Measurements from ENCODE around the gene ST8SIA2.
"Not testable (repeated sequence)": the region's sequence is repeated elsewhere in the genome, so short reads cannot be mapped to it uniquely, and the experiment has no call there.

ST8SIA2 gene

GRCh38 chr15:92444631-92445030 lies 51.0 kb downstream of the ST8SIA2 start:
- DNase-seq = no peak

- no peak for DNase-seq
These were observed 54.7 kb downstream of the ST8SIA2 start for GRCh38 chr15:92448370-92448769.

DNA sequence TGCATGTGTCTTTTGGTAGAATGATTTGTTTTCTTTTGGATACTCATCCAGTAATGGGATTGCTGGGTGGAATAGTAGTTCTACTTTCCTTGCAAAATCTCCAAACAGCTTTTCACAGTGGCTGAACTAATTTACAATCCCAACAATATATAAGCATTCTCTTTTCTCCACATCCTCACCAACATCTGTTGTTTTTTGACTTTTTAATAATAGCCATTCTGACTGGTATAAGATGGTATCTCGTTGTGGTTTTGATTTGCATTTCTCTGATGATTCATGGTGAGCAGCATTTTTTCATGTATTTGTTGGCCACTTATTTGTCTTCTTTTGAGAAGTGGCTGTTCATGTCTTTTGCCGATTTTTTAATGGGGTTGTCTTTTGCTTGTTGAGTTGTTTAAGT lies 55.8 kb downstream of the ST8SIA2 start:
- DNase-seq = no peak

- no peak for DNase-seq
These were observed 57.6 kb downstream of the ST8SIA2 start for GRCh38 chr15:92451225-92451825.

GRCh38 chr15:92452143-92452542 lies 58.5 kb downstream of the ST8SIA2 start:
- no peak for DNase-seq

GRCh38 chr15:92453607-92454006 lies 59.9 kb downstream of the ST8SIA2 start:
- no peak for DNase-seq

DNA sequence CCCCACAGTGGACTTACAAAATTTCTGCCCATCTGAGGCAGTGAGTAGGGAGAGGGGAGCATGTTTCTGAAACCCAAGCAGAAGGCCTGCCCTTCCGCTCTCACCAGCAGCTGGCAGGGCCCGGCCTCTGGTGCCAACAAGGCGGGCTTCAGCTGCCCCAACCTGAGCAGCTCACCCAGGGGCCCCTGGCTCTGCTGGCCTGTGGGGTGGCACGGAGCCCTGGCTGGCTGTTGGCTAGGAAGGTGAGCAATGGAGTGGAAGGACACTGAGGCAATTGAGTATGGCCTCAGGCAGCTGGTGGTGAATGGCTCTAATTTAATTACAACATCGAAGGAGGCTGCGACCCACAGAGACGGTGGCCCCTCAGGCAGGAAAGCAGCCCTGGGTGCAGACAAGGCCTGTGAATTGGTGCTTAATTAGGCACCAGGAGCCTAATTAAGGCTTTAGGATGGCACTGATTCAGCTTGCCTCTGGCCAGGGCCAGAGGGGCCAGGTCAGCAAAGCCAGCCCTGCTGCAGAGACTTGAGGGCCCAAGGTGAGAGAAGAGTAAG lies 60.9 kb downstream of the ST8SIA2 start:
- DNase-seq = no peak

DNA sequence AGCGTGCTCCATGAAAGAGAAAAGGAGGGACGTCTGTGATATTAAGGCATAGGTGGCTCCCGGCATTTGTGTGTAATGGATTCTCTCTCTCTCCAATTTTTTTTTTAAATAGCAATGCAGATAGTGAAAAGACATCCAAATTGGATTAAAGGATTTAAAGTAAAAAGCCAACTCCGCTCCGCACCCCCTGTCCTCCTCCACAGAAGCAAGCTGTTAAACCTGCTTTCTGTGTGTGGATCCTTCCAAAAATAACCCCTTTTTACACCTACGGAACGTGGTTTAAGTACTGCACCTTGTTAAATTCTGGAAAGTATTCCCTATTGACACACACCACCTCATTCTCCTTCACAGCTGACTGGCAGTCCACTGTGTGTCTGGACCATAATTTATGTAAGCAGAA lies 61.6 kb downstream of the ST8SIA2 start:
- DNase-seq = no peak

DNA sequence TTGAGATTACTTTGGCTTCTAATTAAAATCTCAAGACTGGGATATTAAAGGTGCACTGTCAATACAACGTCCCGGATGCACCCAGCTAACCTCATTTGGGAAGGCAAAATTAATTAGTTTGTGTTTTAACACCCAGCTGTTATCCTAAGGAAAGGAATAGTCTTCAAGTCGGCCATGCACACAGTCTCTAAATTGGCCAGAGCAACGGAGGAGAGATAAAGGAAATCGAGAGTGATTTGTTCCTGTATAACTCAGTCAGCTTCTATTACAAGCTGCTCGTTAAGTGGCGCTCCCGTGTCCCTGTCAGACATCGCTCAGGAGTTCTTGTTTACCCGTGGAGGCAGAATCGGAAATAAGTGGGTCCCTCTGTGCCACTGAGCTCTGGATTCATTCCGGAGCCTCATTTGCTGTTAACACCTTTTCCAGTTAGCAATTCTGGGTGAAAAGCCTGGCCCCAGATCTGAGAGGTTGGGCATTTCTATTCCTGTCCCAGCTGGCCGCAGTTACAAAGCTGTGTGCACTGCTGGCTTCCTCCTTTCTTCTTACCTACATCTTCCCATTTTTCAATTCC lies 63.9 kb downstream of the ST8SIA2 start:
- DNase-seq = no peak

- no peak for DNase-seq
These were observed 66.3 kb downstream of the ST8SIA2 start for GRCh38 chr15:92460023-92460422.

DNA sequence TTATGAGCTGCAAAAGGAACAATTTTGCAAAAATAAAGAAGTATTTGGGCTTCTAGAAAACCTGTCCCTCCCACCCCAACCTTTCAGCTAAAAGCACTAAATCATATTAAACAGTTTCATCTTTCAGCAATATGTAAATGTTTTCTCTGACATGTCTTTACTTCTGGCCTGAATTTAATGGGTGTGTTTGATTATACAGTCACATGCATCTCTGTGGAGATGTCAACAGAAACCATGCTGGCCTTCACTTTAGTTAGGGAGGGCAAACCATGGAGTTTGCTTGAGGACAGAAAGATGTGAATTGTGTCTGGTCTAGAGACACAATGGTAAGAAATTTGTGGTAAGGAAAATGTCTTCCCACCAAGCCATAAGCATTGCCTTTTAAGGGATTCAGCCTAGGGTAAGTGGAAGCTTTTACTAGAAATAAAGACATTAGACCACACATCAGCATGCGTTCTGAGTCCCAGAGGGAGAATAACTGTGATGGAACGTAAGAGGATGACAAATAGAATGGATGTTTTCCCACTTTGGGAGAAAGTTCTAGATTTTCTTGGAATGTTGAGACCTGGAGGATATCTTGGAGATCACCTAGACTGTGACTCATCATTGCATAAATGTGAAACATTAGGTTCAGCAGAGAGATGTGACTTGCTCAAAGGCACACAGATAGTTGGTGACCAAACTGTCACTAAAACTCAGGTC lies 68.9 kb downstream of the ST8SIA2 start:
- no peak for DNase-seq

DNA sequence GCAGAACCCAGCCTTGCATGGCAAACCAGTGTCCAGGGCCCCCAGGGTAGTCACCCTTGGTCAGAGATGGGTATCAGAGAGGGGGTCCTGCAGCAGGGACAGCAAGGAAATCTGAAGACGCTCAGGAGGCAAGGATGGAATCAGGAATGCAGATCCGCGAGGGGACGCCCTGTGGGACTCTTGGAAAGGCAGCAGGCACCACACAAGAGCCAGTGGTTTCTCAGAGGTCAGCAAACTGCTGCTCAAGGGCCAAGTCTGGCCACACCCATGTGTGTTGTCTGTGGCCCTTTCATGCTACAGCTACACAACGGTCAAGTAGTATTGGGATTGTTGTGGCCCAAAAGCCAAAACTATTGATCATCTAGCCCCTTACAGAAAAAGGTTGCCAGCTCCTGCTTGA lies 69.7 kb downstream of the ST8SIA2 start:
- no peak for DNase-seq

DNA sequence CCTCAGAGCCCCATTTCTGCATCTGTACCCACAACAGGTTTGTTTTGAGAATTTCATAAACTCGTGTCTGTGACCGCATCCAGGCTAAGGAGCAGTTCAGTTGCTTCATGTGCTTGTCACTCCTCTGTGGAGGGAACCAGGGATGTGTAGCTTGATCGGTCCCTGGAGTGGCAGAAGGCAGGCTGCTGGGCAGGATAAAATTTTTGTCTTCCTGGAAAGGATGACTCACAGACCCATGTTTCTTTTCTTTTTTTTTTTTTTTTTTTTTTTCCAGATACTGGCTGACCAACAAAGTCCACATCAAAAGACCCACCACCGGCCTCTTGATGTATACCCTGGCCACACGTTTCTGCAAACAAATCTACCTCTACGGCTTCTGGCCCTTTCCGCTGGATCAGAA lies 70.1 kb downstream of the ST8SIA2 start:
- no peak for DNase-seq

DNA sequence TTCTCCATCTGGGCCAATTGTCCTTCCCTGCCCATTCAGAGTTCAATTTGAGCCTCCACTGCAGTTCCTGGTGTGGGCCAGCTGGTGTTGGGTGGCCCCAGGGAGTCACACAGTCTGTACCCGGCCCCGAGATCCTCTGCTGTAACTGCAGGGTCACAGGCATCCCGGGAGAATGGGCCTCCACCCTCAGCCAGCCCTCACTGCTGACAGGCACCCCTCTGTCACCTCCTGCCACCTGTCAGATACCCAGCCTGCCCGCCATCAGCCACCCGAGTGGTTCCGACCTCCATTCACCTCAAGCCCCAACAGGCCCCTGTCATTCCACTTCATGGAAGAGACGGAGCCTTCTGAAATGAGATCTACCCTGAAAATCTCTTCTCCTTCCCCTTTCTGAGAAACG lies 73.2 kb downstream of the ST8SIA2 start:
- DNase-seq = no peak

GRCh38 chr15:92467245-92467644 lies 73.6 kb downstream of the ST8SIA2 start:
- DNase-seq = no peak

DNA sequence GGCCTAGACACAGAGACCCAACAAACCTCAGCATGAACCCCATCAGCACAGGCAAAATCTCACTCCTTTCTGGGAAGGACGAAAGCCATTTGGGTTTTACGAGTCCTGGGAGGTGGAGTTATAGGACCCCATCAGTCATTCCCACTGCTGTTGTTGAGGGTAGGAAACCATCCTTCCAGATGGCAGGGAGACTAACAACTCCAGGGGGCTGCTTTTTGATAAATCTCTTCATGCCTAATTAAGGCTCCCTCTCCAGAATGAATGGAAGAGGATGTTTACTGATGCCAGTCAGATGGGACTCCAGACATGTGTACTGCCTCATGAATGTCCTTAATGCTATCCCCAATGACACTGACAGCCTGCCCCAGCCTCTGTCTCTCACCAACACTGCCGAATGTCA lies 75.3 kb downstream of the ST8SIA2 start:
- DNase-seq = no peak

- no peak for DNase-seq
These were observed 77.6 kb downstream of the ST8SIA2 start for GRCh38 chr15:92471288-92471687.

DNA sequence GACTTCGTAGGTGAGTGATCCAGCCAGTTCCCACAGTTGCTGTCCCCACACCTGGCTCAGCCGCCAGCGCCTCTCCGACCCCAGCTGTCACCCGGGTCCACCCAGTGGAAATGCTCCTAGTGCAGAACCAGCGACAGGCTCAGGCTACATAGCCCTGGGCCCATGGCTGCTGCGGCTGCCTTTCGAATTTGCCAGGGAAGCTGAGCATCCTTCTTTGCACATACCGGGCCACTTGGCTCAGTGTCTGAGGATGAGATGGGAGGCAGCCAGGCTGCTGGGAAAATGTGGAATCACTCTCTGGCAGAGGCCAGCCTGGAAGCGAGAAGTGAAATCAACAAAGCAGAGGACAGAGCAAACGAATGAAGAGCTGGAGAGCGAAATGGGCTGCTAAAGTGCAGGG lies 80.1 kb downstream of the ST8SIA2 start:
- no peak for DNase-seq

DNA sequence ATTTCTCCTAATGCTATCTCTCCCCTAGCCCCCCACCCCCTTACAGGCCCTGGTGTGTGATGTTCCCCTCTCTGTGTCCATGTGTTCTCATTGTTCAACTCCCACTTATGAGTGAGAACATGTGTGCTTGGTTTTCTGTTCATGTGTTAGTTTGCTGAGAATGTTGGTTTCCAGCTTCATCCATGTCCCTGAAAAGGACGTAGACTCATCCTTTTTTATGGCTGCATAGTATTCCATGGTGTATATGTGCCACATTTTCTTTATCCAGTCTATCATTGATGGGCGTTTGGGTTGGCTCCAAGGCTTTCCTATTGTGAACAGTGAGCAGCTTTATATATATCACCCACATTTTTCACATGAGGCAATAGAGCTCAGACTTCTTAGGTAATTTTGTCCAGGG lies 86.0 kb downstream of the ST8SIA2 start:
- not testable (repeated sequence) for DNase-seq

DNA sequence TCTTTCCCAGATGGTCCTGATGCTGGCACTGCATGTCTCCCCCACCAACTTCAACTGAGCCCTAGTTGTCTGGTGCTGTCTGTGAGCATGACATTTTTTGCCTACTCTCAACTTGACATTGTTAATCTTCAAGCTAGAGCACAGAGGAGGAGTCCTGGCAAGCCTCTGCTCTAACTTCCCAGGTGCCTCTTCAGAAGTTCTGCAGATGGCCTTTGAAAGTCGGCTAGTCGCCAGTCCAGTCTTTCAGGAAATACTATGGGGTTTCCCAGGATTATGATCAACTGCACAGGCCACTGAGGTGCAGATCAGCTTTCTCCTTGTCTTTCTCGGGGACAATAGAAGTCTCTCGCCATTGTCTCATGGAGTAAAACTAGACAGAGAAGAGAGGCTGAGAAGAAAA lies 86.7 kb downstream of the ST8SIA2 start:
- DNase-seq = no peak

- DNase-seq = no peak
These were observed 91.8 kb downstream of the ST8SIA2 start for GRCh38 chr15:92485441-92485840.

- no peak for DNase-seq
These were observed 99.0 kb downstream of the ST8SIA2 start for GRCh38 chr15:92492551-92493115.

DNA sequence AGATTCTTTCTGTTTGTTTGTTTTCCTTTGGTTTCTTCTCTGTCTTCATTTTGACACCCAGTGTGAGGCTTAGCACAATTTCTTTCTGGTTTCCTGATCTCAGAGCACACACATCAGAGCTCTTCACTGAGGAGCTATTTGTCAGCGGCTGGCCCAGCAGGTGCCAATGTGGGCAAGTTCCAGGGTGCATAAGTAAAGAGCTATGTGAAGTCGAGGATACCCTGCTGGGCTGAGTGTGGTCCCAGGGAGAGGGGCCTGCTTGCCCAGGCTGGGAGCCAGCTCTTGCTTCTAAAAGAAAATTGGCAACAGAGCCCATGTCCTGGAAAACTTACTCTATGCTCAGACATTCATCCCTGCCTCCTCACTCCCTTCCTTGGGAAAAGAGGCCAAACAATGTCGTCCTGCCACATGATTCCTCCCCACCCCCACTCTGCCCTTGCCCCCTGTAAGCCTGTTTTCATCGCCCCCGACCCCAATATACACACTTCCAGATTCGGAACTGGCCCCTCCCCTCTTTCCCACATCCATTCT lies 101.2 kb downstream of the ST8SIA2 start:
- DNase-seq = no peak

- DNase-seq = no peak
These were observed 101.8 kb downstream of the ST8SIA2 start for GRCh38 chr15:92495446-92495845.

Data from stimulated activated CD8-positive, alpha-beta memory T cell treated with anti-CD3 and anti-CD28 coated beads, Interleukin-4, amount 100 ng/mL, for 48 hours (primary cell).